ENCODE data around the gene RIC8A. TPM values are rescaled to one million over a fixed set of nuclear protein-coding genes. Genes with fewer than 3 reads are reported as not detected.

RIC8A gene
- total RNA-seq, 2 donors from 2014 or later, result 69.3 to 112 TPM

GRCh38 chr11:251550-251949, 44.0 kb downstream of the RIC8A start:
- Histone ChIP-seq H3K9ac (ENCODE audit: low read depth in 2 of 2, low read length in 2 of 2) (no peak overlapping the region), H3K4me3 (no peak overlapping the region), H3K4me1 (no peaks in the 10 kb centered on the region), H3K27ac (no peak overlapping the region), H3K27me3 (no peaks in the 10 kb centered on the region), H3K9me3 (no peaks in the 10 kb centered on the region), H3K36me3 (peaks cover 8% of the 10 kb centered on the region)
- intact Hi-C loops (cut with DNase I), result loop anchor here (5.0 kb wide), 1 partner anchor 111 kb away; no protein-coding TSS in a partner anchor
- DNase-seq, result no peak
- TF ChIP-seq CTCF (IDR thresholded peaks at IDR 0.05), result no peak

- H3K36me3 ChIP-seq, result no peaks in the 10 kb centered on the region
- no peaks in the 10 kb centered on the region for H3K27me3 ChIP-seq
- H3K9me3 ChIP-seq, result no peaks in the 10 kb centered on the region
- H3K27ac ChIP-seq, result no peak overlapping the region
- H3K4me1 ChIP-seq, result no peaks in the 10 kb centered on the region
- no peak overlapping the region for H3K4me3 ChIP-seq
- DNase-seq, result no peak
- H3K9ac ChIP-seq (ENCODE audit: low read depth in 2 of 2, low read length in 2 of 2), result no peak overlapping the region
- TF ChIP-seq CTCF (IDR thresholded peaks at IDR 0.05), result no peak
- intact Hi-C loops (cut with DNase I), result loop anchor here (5.0 kb wide), 1 partner anchor 110 kb away; no protein-coding TSS in a partner anchor
These were observed 45.2 kb downstream of the RIC8A start for GRCh38 chr11:252666-253065.

- Histone ChIP-seq H3K27me3 (no peaks in the 10 kb centered on the region), H3K9ac (ENCODE audit: low read depth in 2 of 2, low read length in 2 of 2) (no peak overlapping the region), H3K36me3 (no peaks in the 10 kb centered on the region), H3K4me1 (no peaks in the 10 kb centered on the region), H3K9me3 (no peaks in the 10 kb centered on the region), H3K4me3 (no peak overlapping the region), H3K27ac (no peak overlapping the region)
- no peak for TF ChIP-seq CTCF (IDR thresholded peaks at IDR 0.05)
- intact Hi-C loops (cut with DNase I), result loop anchor here (5.0 kb wide), 1 partner anchor 109 kb away; no protein-coding TSS in a partner anchor
- no peak for DNase-seq
These were observed 45.8 kb downstream of the RIC8A start for GRCh38 chr11:253160-253885.

GRCh38 chr11:253886-254270, 46.4 kb downstream of the RIC8A start:
- Histone ChIP-seq H3K4me3 (no peak overlapping the region), H3K4me1 (no peaks in the 10 kb centered on the region), H3K9ac (ENCODE audit: low read depth in 2 of 2, low read length in 2 of 2) (no peak overlapping the region), H3K27me3 (no peaks in the 10 kb centered on the region), H3K27ac (no peak overlapping the region), H3K36me3 (no peaks in the 10 kb centered on the region), H3K9me3 (no peaks in the 10 kb centered on the region)
- DNase-seq, result no peak
- TF ChIP-seq CTCF (IDR thresholded peaks at IDR 0.05), result no peak
- intact Hi-C loops (cut with DNase I), result loop anchor here (5.0 kb wide), 1 partner anchor 108 kb away; no protein-coding TSS in a partner anchor

GRCh38 chr11:255176-255575, 47.7 kb downstream of the RIC8A start:
- H3K9me3 ChIP-seq, result no peaks in the 10 kb centered on the region
- H3K27ac ChIP-seq, result no peak overlapping the region
- no peak for DNase-seq
- H3K4me1 ChIP-seq, result no peaks in the 10 kb centered on the region
- intact Hi-C loops (cut with DNase I), result no loop called here
- no peak overlapping the region for H3K4me3 ChIP-seq
- TF ChIP-seq CTCF (IDR thresholded peaks at IDR 0.05), result no peak
- no peaks in the 10 kb centered on the region for H3K36me3 ChIP-seq
- H3K9ac ChIP-seq (ENCODE audit: low read depth in 2 of 2, low read length in 2 of 2), result no peak overlapping the region
- no peaks in the 10 kb centered on the region for H3K27me3 ChIP-seq

Measured in colonic mucosa (tissue), 4 donors.